ENCODE data around the gene LMNTD2.

GRCh38 chr11:548700-549603, 11.6 kb downstream of the LMNTD2 start:
- TF ChIP-seq POLR2A (IDR thresholded peaks at IDR 0.05) (no peak), CTCF (IDR thresholded peaks at IDR 0.05) (no peak)
